Fibroblast of lung (primary cell): Measurements from ENCODE around the gene FAM43B. TPM values are rescaled to one million over a fixed set of nuclear protein-coding genes. Genes with fewer than 3 reads are reported as not detected.
"Not testable (repeated sequence)": the region's sequence is repeated elsewhere in the genome, so short reads cannot be mapped to it uniquely, and the experiment has no call there.

Experiments
- DNase-seq, 2 donors: peaks; one replicate each; pipeline versions ENCODE4 v3.0.0 to v3.0.0-alpha.2; 2010; ENCODE audit warnings: low read depth in 2 of 2
- H2AFZ ChIP-seq: 2 replicates; pipeline ENCODE4 v1.5.1; 2012; ENCODE audit warnings: low read length, control low read depth, inconsistent platforms
- H3K27ac ChIP-seq: 2 replicates; pipeline ENCODE4 v1.5.1; 2011; ENCODE audit warnings: low read length, control low read depth; ENCODE audit not compliant: insufficient read depth
- H3K27me3 ChIP-seq: 2 replicates; pipeline ENCODE4 v1.5.1; 2011; ENCODE audit warnings: mild to moderate bottlenecking, low read length; ENCODE audit not compliant: control insufficient read depth, insufficient read depth
- H3K36me3 ChIP-seq: 2 replicates; pipeline ENCODE4 v1.5.1; 2011; ENCODE audit warnings: low read length; ENCODE audit not compliant: control insufficient read depth, insufficient read depth
- H3K4me1 ChIP-seq: 2 replicates; pipeline ENCODE4 v1.5.1; 2011; ENCODE audit warnings: low read length; ENCODE audit not compliant: control insufficient read depth, insufficient read depth; ENCODE audit errors: extremely low read depth
- H3K4me2 ChIP-seq: 2 replicates; pipeline ENCODE4 v1.5.1; 2011; ENCODE audit warnings: low read length, control low read depth; ENCODE audit not compliant: insufficient read depth; ENCODE audit errors: extremely low read depth
- H3K4me3 ChIP-seq, 4 experiments: fragments of 200-600 bp in 1 of 4; sonication (generic) in 1 of 4; replicated peaks in 1 of 4; 2 replicates each; pipeline ENCODE4 v1.5.1; 2011 to 2016; ENCODE audit warnings: low read length in 4 of 4, low read depth in 3 of 4, mild to moderate bottlenecking in 3 of 4, control low read depth in 2 of 4, inconsistent platforms in 1 of 4, mixed read lengths in 1 of 4; ENCODE audit not compliant: insufficient read depth in 1 of 4; ENCODE audit errors: control extremely low read depth in 1 of 4
- H3K79me2 ChIP-seq: 2 replicates; pipeline ENCODE4 v1.5.1; 2012; ENCODE audit warnings: mild to moderate bottlenecking, low read length, inconsistent platforms; ENCODE audit not compliant: control insufficient read depth, insufficient read depth
- H3K9ac ChIP-seq: 2 replicates; pipeline ENCODE4 v1.5.1; 2011; ENCODE audit warnings: mild to moderate bottlenecking, low read length, control low read depth; ENCODE audit not compliant: insufficient read depth
- H3K9me3 ChIP-seq: 2 replicates; pipeline ENCODE4 v1.5.1; 2012; ENCODE audit warnings: low read depth, low read length; ENCODE audit not compliant: control insufficient read depth, insufficient read depth
- H4K20me1 ChIP-seq: 2 replicates; pipeline ENCODE4 v1.5.1; 2011; ENCODE audit warnings: low read length; ENCODE audit not compliant: control insufficient read depth, insufficient read depth; ENCODE audit errors: extremely low read depth
- CTCF ChIP-seq, 2 donors: IDR thresholded peaks in 1 of 2; conservative IDR thresholded peaks in 1 of 2; 1 replicate in 1 of 2; 2 replicates in 1 of 2; pipeline ENCODE4 v1.5.1; 2011 to 2012; ENCODE audit warnings: low read length in 2 of 2, control low read depth in 1 of 2, inconsistent platforms in 1 of 2, low read depth in 1 of 2, mild to moderate bottlenecking in 1 of 2
- EZH2 ChIP-seq: IDR thresholded peaks from 2 replicates; pipeline ENCODE4 v1.5.1; 2012; ENCODE audit warnings: low read length, control low read depth, mild to moderate bottlenecking; ENCODE audit errors: missing control alignments
- polyA plus RNA-seq, 2 donors: library from polyadenylated mRNA; depleted of rRNA in 1 of 2; stranded (reverse) in 1 of 2; unstranded in 1 of 2; fragments of >200 nt; gene quantifications; 2 replicates each; pipeline ENCODE4 v1.2.1, GENCODE V29; 2011 to 2012; ENCODE audit warnings: missing spikeins in 1 of 2
- total RNA-seq: library from RNA; depleted of rRNA; stranded (reverse); fragments of >200 nt; gene quantifications from 2 replicates; pipeline ENCODE4 v1.2.1, GENCODE V29; 2014

The FAM43B gene
- total and polyA plus RNA-seq, 2 donors (not counting 1 experiment from before 2014, with no cell fraction given): not detected

- H3K9ac ChIP-seq: peak within 1 kb of the TSS; percentile 82
- H3K27ac ChIP-seq: peak within 1 kb of the TSS; percentile 91
- peaks cover 2% of the 10 kb centered on the region for H4K20me1 ChIP-seq
- H3K79me2 ChIP-seq: peaks cover 38% of the 10 kb centered on the region
- peak; percentile 92 to 93 for DNase-seq
- H3K9me3 ChIP-seq: no peaks in the 10 kb centered on the region
- H3K27me3 ChIP-seq: no peaks in the 10 kb centered on the region
- H3K4me1 ChIP-seq: peaks cover 2% of the 10 kb centered on the region
- H3K4me2 ChIP-seq: peak within 1 kb of the TSS; percentile 84
- peaks cover 3% of the 10 kb centered on the region for H3K36me3 ChIP-seq
- TF ChIP-seq CTCF (conservative IDR thresholded peaks at IDR 0.05 in 1 of 2, IDR thresholded peaks at IDR 0.05 in 1 of 2; ENCODE audit: low read depth in 1 of 2, low read length in 2 of 2): no peak
- TF ChIP-seq EZH2: no peak
- peak within 1 kb of the TSS; percentile 80 to 98 (median 91) for H3K4me3 ChIP-seq
- peak within 1 kb of the TSS; percentile 91 for H2AFZ ChIP-seq
These were observed 44.6 kb upstream of the FAM43B start, which contains the start of gene MUL1 for GRCh38 chr1:20507564-20508410. Gene MUL1 (minus strand): TSS chr1:20508151. CDS start chr1:20508024, 127 bp downstream.

GRCh38 chr1:20508411-20508771, 44.0 kb upstream of the FAM43B start:
- Histone ChIP-seq H2AFZ (peak overlapping the region; percentile 91), H3K27me3 (no peaks in the 10 kb centered on the region), H3K4me1 (peaks cover 2% of the 10 kb centered on the region), H3K36me3 (no peaks in the 10 kb centered on the region), H3K9me3 (no peaks in the 10 kb centered on the region), H3K79me2 (peaks cover 36% of the 10 kb centered on the region), H3K4me2 (peak overlapping the region; percentile 53), H3K27ac (peak overlapping the region; percentile 91), H4K20me1 (peaks cover 2% of the 10 kb centered on the region), H3K9ac (peak overlapping the region; percentile 82), H3K4me3 (peak overlapping the region; percentile 80 to 98 (median 91))
- TF ChIP-seq CTCF (conservative IDR thresholded peaks at IDR 0.05 in 1 of 2, IDR thresholded peaks at IDR 0.05 in 1 of 2; ENCODE audit: low read depth in 1 of 2, low read length in 2 of 2): no peak
- no peak for TF ChIP-seq EZH2
- DNase-seq: no peak

- Histone ChIP-seq H3K36me3 (no peaks in the 10 kb centered on the region), H4K20me1 (no peaks in the 10 kb centered on the region), H3K4me3 (no peak overlapping the region), H3K79me2 (peaks cover 11% of the 10 kb centered on the region), H3K9ac (no peak overlapping the region), H3K4me1 (no peaks in the 10 kb centered on the region), H3K9me3 (no peaks in the 10 kb centered on the region), H3K4me2 (no peak overlapping the region), H3K27me3 (no peaks in the 10 kb centered on the region), H2AFZ (no peak overlapping the region), H3K27ac (no peak overlapping the region)
- no peak for DNase-seq
- TF ChIP-seq EZH2 (no peak), CTCF (conservative IDR thresholded peaks at IDR 0.05 in 1 of 2, IDR thresholded peaks at IDR 0.05 in 1 of 2; ENCODE audit: low read depth in 1 of 2, low read length in 2 of 2) (no peak)
These were observed 40.6 kb upstream of the FAM43B start for GRCh38 chr1:20511518-20512428.

GRCh38 chr1:20519609-20520262, 32.6 kb upstream of the FAM43B start:
- not testable (repeated sequence) for H2AFZ ChIP-seq, H3K27me3 ChIP-seq, H3K9me3 ChIP-seq, H4K20me1 ChIP-seq, H3K79me2 ChIP-seq, H3K9ac ChIP-seq, H3K4me3 ChIP-seq, DNase-seq, H3K27ac ChIP-seq, H3K36me3 ChIP-seq, H3K4me1 ChIP-seq, H3K4me2 ChIP-seq
